Mesenchymal stem cell (in vitro differentiated cells and primary cell): ENCODE measurements around the gene ABHD8.

Experiments used
- DNase-seq: peaks from one replicate; pipeline ENCODE4 v3.0.0-alpha.2; 2013
- H2AFZ ChIP-seq: one replicate; pipeline ENCODE4 v1.6.1; 2013; ENCODE audit warnings: low read depth, mild to moderate bottlenecking, control low read depth, inconsistent platforms, low read length, moderate library complexity
- H2AK5ac ChIP-seq: 2 replicates; pipeline ENCODE4 v1.6.1; 2013; ENCODE audit warnings: low read length, moderate library complexity, mild to moderate bottlenecking, inconsistent platforms; ENCODE audit not compliant: severe bottlenecking
- H2BK120ac ChIP-seq: one replicate; pipeline ENCODE4 v1.6.1; 2013; ENCODE audit warnings: low read depth, mild to moderate bottlenecking, inconsistent platforms, low read length, moderate library complexity
- H2BK12ac ChIP-seq, 2 experiments: one replicate each; pipeline ENCODE4 v1.6.1; 2013; ENCODE audit warnings: inconsistent platforms in 2 of 2, low read length in 2 of 2, mild to moderate bottlenecking in 2 of 2, moderate library complexity in 2 of 2, control low read depth in 1 of 2
- H2BK15ac ChIP-seq: one replicate; pipeline ENCODE4 v1.6.1; 2013; ENCODE audit warnings: mild to moderate bottlenecking, low read depth, inconsistent platforms; ENCODE audit not compliant: poor library complexity, severe bottlenecking
- H2BK5ac ChIP-seq: 2 replicates; pipeline ENCODE4 v1.6.1; 2013; ENCODE audit warnings: low read depth, mild to moderate bottlenecking, low read length, control low read depth, inconsistent platforms; ENCODE audit not compliant: poor library complexity, severe bottlenecking
- H3K14ac ChIP-seq, 2 experiments: one replicate each; pipeline ENCODE4 v1.6.1; 2013; ENCODE audit warnings: inconsistent platforms in 2 of 2, low read length in 2 of 2, control low read depth in 1 of 2, mild to moderate bottlenecking in 1 of 2, moderate library complexity in 1 of 2
- H3K18ac ChIP-seq, 2 experiments: one replicate each; pipeline ENCODE4 v1.6.1; 2013; ENCODE audit warnings: inconsistent platforms in 2 of 2, low read length in 2 of 2, control low read depth in 1 of 2, low read depth in 1 of 2, mild to moderate bottlenecking in 1 of 2
- H3K23ac ChIP-seq, 2 experiments: one replicate each; pipeline ENCODE4 v1.6.1; 2013; ENCODE audit warnings: inconsistent platforms in 2 of 2, low read length in 2 of 2, mild to moderate bottlenecking in 2 of 2, moderate library complexity in 2 of 2, control low read depth in 1 of 2
- H3K27ac ChIP-seq: 2 replicates; pipeline ENCODE4 v1.5.1; 2013; ENCODE audit warnings: mild to moderate bottlenecking, moderate library complexity, low read length, control low read depth, inconsistent platforms; ENCODE audit not compliant: poor library complexity, severe bottlenecking
- H3K27me3 ChIP-seq, 2 experiments: 2 replicates each; pipeline versions ENCODE4 v1.6.1 to v1.7.0; 2013; ENCODE audit warnings: low read length in 2 of 2, mild to moderate bottlenecking in 2 of 2, moderate library complexity in 2 of 2, control low read depth in 1 of 2, inconsistent platforms in 1 of 2; ENCODE audit not compliant: control insufficient read depth in 1 of 2, insufficient read depth in 1 of 2
- H3K36me3 ChIP-seq, 2 experiments: 2 replicates each; pipeline versions ENCODE4 v1.6.1 to v1.7.0; 2013; ENCODE audit warnings: low read length in 2 of 2, control low read depth in 1 of 2, inconsistent platforms in 1 of 2, low read depth in 1 of 2, mild to moderate bottlenecking in 1 of 2; ENCODE audit not compliant: insufficient read depth in 2 of 2, control insufficient read depth in 1 of 2
- H3K4ac ChIP-seq, 2 experiments: one replicate each; pipeline ENCODE4 v1.6.1; 2013; ENCODE audit warnings: inconsistent platforms in 2 of 2, low read length in 2 of 2, mild to moderate bottlenecking in 2 of 2, moderate library complexity in 2 of 2, control low read depth in 1 of 2, low read depth in 1 of 2
- H3K4me1 ChIP-seq: 2 replicates; pipeline ENCODE4 v1.6.1; 2013; ENCODE audit warnings: low read depth, low read length, control low read depth; ENCODE audit not compliant: control insufficient read depth, insufficient read depth
- H3K4me2 ChIP-seq: 2 replicates; pipeline ENCODE4 v1.6.1; 2013; ENCODE audit warnings: low read length, mild to moderate bottlenecking, inconsistent platforms; ENCODE audit not compliant: poor library complexity, severe bottlenecking
- H3K4me3 ChIP-seq, 2 experiments: 2 replicates each; pipeline versions ENCODE4 v1.5.1 to v1.7.0; 2013; ENCODE audit warnings: low read length in 2 of 2, mild to moderate bottlenecking in 2 of 2, control low read depth in 1 of 2, low read depth in 1 of 2; ENCODE audit not compliant: insufficient read depth in 1 of 2
- H3K79me1 ChIP-seq: replicated peaks from 2 replicates; pipeline ENCODE4 v1.6.1; 2013; ENCODE audit warnings: mild to moderate bottlenecking, control low read depth, low read length, inconsistent platforms; ENCODE audit not compliant: poor library complexity, severe bottlenecking
- H3K9ac ChIP-seq: 2 replicates; pipeline ENCODE4 v1.7.0; 2013; ENCODE audit warnings: mild to moderate bottlenecking, low read length, moderate library complexity
- H3K9me3 ChIP-seq: 2 replicates; pipeline ENCODE4 v1.7.0; 2013; ENCODE audit warnings: mild to moderate bottlenecking, low read length; ENCODE audit not compliant: control insufficient read depth
- H4K8ac ChIP-seq: one replicate; pipeline ENCODE4 v1.6.1; 2013; ENCODE audit warnings: inconsistent platforms, mild to moderate bottlenecking, low read length, moderate library complexity
- H4K91ac ChIP-seq: one replicate; pipeline ENCODE4 v1.6.1; 2013; ENCODE audit warnings: mild to moderate bottlenecking, low read length, inconsistent platforms
- whole genome bisulfite sequencing: methylation state at CpG from one replicate; pipeline ENCODE4 v1.1.7; 2013; ENCODE audit warnings: mixed read lengths; 5-methylcytosine and 5-hydroxymethylcytosine counted together

ABHD8 gene

DNA sequence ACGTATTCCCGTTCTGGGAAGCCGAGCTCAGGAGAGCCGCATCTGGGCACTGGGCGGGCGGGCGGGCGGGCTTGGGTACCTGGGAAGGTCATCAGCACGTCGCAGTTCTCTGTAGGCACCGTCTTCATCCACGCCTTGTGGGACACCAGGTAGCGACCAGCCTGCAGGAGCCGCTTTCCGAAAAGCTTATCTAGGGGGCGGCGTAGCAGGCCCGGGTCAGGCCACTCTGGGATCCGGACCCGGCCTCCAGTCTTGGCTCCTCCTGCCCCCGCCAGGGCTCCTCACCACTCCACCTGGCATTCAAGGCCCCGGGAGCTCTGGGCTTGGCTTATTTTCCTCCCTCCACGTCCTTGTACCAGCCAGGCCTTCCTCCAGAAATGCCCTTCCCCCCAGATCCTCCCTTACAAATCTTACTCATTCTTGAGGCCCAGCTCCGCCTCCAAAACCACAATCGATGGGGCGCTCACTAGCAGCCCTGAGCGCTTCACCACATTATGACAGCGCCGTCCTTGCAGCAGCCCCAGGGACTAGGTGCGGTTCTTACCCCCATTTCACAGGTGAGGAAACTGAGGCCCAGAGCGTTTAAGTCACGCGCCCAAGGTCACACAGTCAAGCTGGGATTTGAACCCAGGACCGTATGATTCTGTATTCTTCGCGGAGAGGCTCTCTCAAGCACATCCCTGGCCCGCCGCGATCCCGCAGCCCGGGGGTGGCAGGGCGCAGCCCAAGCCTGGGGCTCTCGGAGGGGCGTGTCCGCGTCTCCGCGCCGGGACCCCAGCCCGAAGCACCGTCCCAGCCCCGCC, 30.6 kb upstream of the ABHD8 start:
- H4K91ac ChIP-seq = peak overlapping the region; percentile 76
- peak overlapping the region; percentile 83 to 88 for H3K4me3 ChIP-seq
- no peak overlapping the region for H3K27ac ChIP-seq
- peak overlapping the region; percentile 80 for H2BK15ac ChIP-seq
- H3K14ac ChIP-seq = peak overlapping the region in 1 of 2 experiments; percentile 89
- peak overlapping the region; percentile 35 to 94 for H3K4ac ChIP-seq
- 34% methylated on average over 52 of the region's 52 CpGs for WGBS
- H2AFZ ChIP-seq = peak overlapping the region; percentile 86
- peaks cover 18 to 40% of the 10 kb centered on the region in 2 experiments for H3K36me3 ChIP-seq
- H3K79me1 ChIP-seq = peaks cover 22% of the 10 kb centered on the region
- peak; percentile 88 for DNase-seq
- peak overlapping the region in 1 of 2 experiments; percentile 66 for H2BK12ac ChIP-seq
- no peak overlapping the region for H2BK5ac ChIP-seq
- no peaks in the 10 kb centered on the region for H3K27me3 ChIP-seq
- H2BK120ac ChIP-seq = peak overlapping the region; percentile 23
- H4K8ac ChIP-seq = peak overlapping the region; percentile 67
- peaks cover 37% of the 10 kb centered on the region for H3K4me1 ChIP-seq
- peak overlapping the region; percentile 45 to 85 for H3K18ac ChIP-seq
- H3K9ac ChIP-seq = peak overlapping the region; percentile 78
- H3K4me2 ChIP-seq = peak overlapping the region; percentile 90
- no peaks in the 10 kb centered on the region for H3K9me3 ChIP-seq
- H2AK5ac ChIP-seq = no peak overlapping the region
- peak overlapping the region in 1 of 2 experiments; percentile 73 for H3K23ac ChIP-seq

GRCh38 chr19:17332677-17333581, 29.7 kb upstream of the ABHD8 start:
- H3K18ac ChIP-seq = no peak overlapping the region
- peaks cover 13% of the 10 kb centered on the region for H3K79me1 ChIP-seq
- H3K4me1 ChIP-seq = peaks cover 37% of the 10 kb centered on the region
- 97% methylated on average over 45 of the region's 45 CpGs for WGBS
- H2AK5ac ChIP-seq = no peak overlapping the region
- H2AFZ ChIP-seq = no peak overlapping the region
- no peak overlapping the region for H2BK120ac ChIP-seq
- H3K9ac ChIP-seq = no peak overlapping the region
- DNase-seq = peak; percentile 73
- no peak overlapping the region for H3K4me2 ChIP-seq
- H3K27me3 ChIP-seq = no peaks in the 10 kb centered on the region
- H4K8ac ChIP-seq = no peak overlapping the region
- H3K9me3 ChIP-seq = no peaks in the 10 kb centered on the region
- H3K4me3 ChIP-seq = peak overlapping the region in 1 of 2 experiments; percentile 17
- H2BK12ac ChIP-seq = no peak overlapping the region
- H3K14ac ChIP-seq = no peak overlapping the region
- H3K4ac ChIP-seq = no peak overlapping the region
- H2BK15ac ChIP-seq = no peak overlapping the region
- no peak overlapping the region for H3K27ac ChIP-seq
- H2BK5ac ChIP-seq = no peak overlapping the region
- peak overlapping the region; percentile 76 for H4K91ac ChIP-seq
- H3K36me3 ChIP-seq = peaks cover 18 to 33% of the 10 kb centered on the region in 2 experiments
- H3K23ac ChIP-seq = no peak overlapping the region

GRCh38 chr19:17332360-17332676, 29.1 kb upstream of the ABHD8 start:
- no peak overlapping the region for H3K18ac ChIP-seq
- no peak overlapping the region for H4K91ac ChIP-seq
- no peak overlapping the region for H2AK5ac ChIP-seq
- peaks cover 10% of the 10 kb centered on the region for H3K79me1 ChIP-seq
- no peak overlapping the region for H4K8ac ChIP-seq
- H3K14ac ChIP-seq = no peak overlapping the region
- H3K23ac ChIP-seq = no peak overlapping the region
- H2BK120ac ChIP-seq = no peak overlapping the region
- H3K9me3 ChIP-seq = no peaks in the 10 kb centered on the region
- no peak overlapping the region for H3K27ac ChIP-seq
- H2AFZ ChIP-seq = no peak overlapping the region
- peaks cover 23 to 34% of the 10 kb centered on the region in 2 experiments for H3K36me3 ChIP-seq
- H3K27me3 ChIP-seq = no peaks in the 10 kb centered on the region
- no peak for DNase-seq
- H3K4me2 ChIP-seq = no peak overlapping the region
- H3K4ac ChIP-seq = no peak overlapping the region
- no peak overlapping the region for H2BK12ac ChIP-seq
- 94% methylated on average over 8 of the region's 8 CpGs for WGBS
- peaks cover 40% of the 10 kb centered on the region for H3K4me1 ChIP-seq
- no peak overlapping the region for H3K9ac ChIP-seq
- H2BK5ac ChIP-seq = no peak overlapping the region
- no peak overlapping the region for H3K4me3 ChIP-seq
- no peak overlapping the region for H2BK15ac ChIP-seq

DNA sequence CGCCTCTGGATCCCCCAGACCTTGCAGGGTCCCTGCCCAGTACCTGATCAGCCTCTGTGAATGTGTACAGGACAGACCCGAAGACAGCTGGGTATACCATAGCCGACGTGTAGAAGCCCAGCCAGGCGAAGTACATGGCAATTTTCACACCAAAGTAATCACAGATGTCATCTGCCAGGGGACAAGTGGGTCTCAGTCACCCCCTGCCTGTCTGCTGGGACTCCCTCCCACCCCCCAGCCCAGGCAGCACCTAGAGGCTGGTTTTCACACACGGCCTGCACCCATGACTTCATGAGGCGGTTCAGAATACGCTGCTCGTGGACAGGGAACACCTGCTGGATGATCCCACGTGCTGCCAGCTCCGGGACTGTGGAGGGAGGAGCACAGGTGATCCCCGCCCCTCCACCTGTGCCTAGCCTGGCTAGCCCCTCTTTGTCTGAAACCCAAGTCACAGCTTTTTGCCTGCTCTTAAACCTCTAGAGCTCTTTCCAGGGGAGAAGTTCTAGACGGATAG, 27.9 kb upstream of the ABHD8 start:
- H3K4ac ChIP-seq = no peak overlapping the region
- no peak overlapping the region for H3K14ac ChIP-seq
- no peak overlapping the region for H2BK120ac ChIP-seq
- no peak overlapping the region for H2AK5ac ChIP-seq
- no peak overlapping the region for H4K91ac ChIP-seq
- H3K27me3 ChIP-seq = no peaks in the 10 kb centered on the region
- H3K9me3 ChIP-seq = no peaks in the 10 kb centered on the region
- DNase-seq = no peak
- no peak overlapping the region for H3K18ac ChIP-seq
- peaks cover 48% of the 10 kb centered on the region for H3K4me1 ChIP-seq
- 80% methylated on average over 12 of the region's 13 CpGs for WGBS
- no peak overlapping the region for H3K4me2 ChIP-seq
- peaks cover 23 to 37% of the 10 kb centered on the region in 2 experiments for H3K36me3 ChIP-seq
- no peak overlapping the region for H3K23ac ChIP-seq
- peaks cover 10% of the 10 kb centered on the region for H3K79me1 ChIP-seq
- no peak overlapping the region for H2AFZ ChIP-seq
- H2BK12ac ChIP-seq = no peak overlapping the region
- H3K9ac ChIP-seq = no peak overlapping the region
- no peak overlapping the region for H3K27ac ChIP-seq
- no peak overlapping the region for H3K4me3 ChIP-seq
- H4K8ac ChIP-seq = no peak overlapping the region
- H2BK15ac ChIP-seq = no peak overlapping the region
- H2BK5ac ChIP-seq = no peak overlapping the region
